Neuronal stem cell (in vitro differentiated cells): ENCODE measurements around the gene C18orf63.

Experiments
- DNase-seq: peaks from one replicate; pipeline ENCODE4 v3.0.0-alpha.2; 2013; ENCODE audit warnings: low spot score
- H2AFZ ChIP-seq: one replicate; pipeline ENCODE4 v1.6.1; 2013; ENCODE audit warnings: mild to moderate bottlenecking, low read length, inconsistent platforms
- H2AK5ac ChIP-seq: 2 replicates; pipeline ENCODE4 v1.6.1; 2013; ENCODE audit warnings: low read depth, mild to moderate bottlenecking, inconsistent platforms, low read length, moderate library complexity, mixed read lengths
- H2BK120ac ChIP-seq: 2 replicates; pipeline ENCODE4 v1.6.1; 2013; ENCODE audit warnings: low read depth, mild to moderate bottlenecking, inconsistent platforms, low read length, moderate library complexity, mixed read lengths
- H2BK12ac ChIP-seq: one replicate; pipeline ENCODE4 v1.6.1; 2013; ENCODE audit warnings: low read length, inconsistent platforms
- H2BK15ac ChIP-seq: 2 replicates; pipeline ENCODE4 v1.6.1; 2013; ENCODE audit warnings: mild to moderate bottlenecking, low read length, inconsistent platforms, mixed read lengths
- H2BK5ac ChIP-seq: one replicate; pipeline ENCODE4 v1.6.1; 2013; ENCODE audit warnings: inconsistent platforms, mild to moderate bottlenecking, low read length, moderate library complexity
- H3K14ac ChIP-seq: one replicate; pipeline ENCODE4 v1.6.1; 2013; ENCODE audit warnings: low read length, inconsistent platforms
- H3K18ac ChIP-seq: 2 replicates; pipeline ENCODE4 v1.6.1; 2013; ENCODE audit warnings: low read length, inconsistent platforms
- H3K23ac ChIP-seq: 2 replicates; pipeline ENCODE4 v1.6.1; 2013; ENCODE audit warnings: low read depth, mild to moderate bottlenecking, mixed read lengths, low read length, inconsistent platforms; ENCODE audit not compliant: poor library complexity
- H3K27ac ChIP-seq: replicated peaks from 3 replicates; pipeline ENCODE4 v1.5.1; 2013; ENCODE audit warnings: low read length, inconsistent platforms
- H3K27me3 ChIP-seq, 3 experiments: 2 replicates each; pipeline ENCODE4 v1.6.1; 2013; ENCODE audit warnings: low read length in 3 of 3, mild to moderate bottlenecking in 2 of 3, inconsistent platforms in 1 of 3, low read depth in 1 of 3, mixed read lengths in 1 of 3, moderate library complexity in 1 of 3; ENCODE audit not compliant: control insufficient read depth in 3 of 3, insufficient read depth in 3 of 3
- H3K36me3 ChIP-seq, 2 donors: replicated peaks in 1 of 2; 2 replicates each; pipeline ENCODE4 v1.6.1; 2013; ENCODE audit warnings: low read length in 2 of 2; ENCODE audit not compliant: control insufficient read depth in 2 of 2, insufficient read depth in 2 of 2
- H3K4ac ChIP-seq: 2 replicates; pipeline ENCODE4 v1.6.1; 2013; ENCODE audit warnings: inconsistent platforms, mild to moderate bottlenecking, low read length, moderate library complexity
- H3K4me1 ChIP-seq, 2 donors: 1 replicate in 1 of 2; 2 replicates in 1 of 2; pipeline ENCODE4 v1.6.1; 2013; ENCODE audit warnings: low read length in 2 of 2, low read depth in 1 of 2; ENCODE audit not compliant: control insufficient read depth in 2 of 2, insufficient read depth in 1 of 2
- H3K4me2 ChIP-seq: one replicate; pipeline ENCODE4 v1.6.1; 2013; ENCODE audit warnings: mild to moderate bottlenecking, low read length, inconsistent platforms; ENCODE audit not compliant: insufficient read depth, poor library complexity, severe bottlenecking
- H3K4me3 ChIP-seq, 2 donors: 2 replicates each; pipeline ENCODE4 v1.5.1; 2013; ENCODE audit warnings: low read length in 2 of 2, mild to moderate bottlenecking in 2 of 2, inconsistent platforms in 1 of 2, moderate library complexity in 1 of 2
- H3K79me1 ChIP-seq: one replicate; pipeline ENCODE4 v1.6.1; 2013; ENCODE audit warnings: low read depth, mild to moderate bottlenecking, inconsistent platforms, low read length, moderate library complexity
- H3K9ac ChIP-seq: one replicate; pipeline ENCODE4 v1.6.1; 2013; ENCODE audit warnings: mild to moderate bottlenecking, low read depth, low read length, inconsistent platforms; ENCODE audit not compliant: poor library complexity
- H3K9me3 ChIP-seq, 2 donors: replicated peaks in 1 of 2; 2 replicates each; pipeline versions ENCODE3 to v1.6.1; 2013; ENCODE audit warnings: low read length in 2 of 2, mild to moderate bottlenecking in 2 of 2, inconsistent platforms in 1 of 2, low read depth in 1 of 2, mixed read lengths in 1 of 2, moderate library complexity in 1 of 2; ENCODE audit not compliant: control insufficient read depth in 2 of 2, insufficient read depth in 1 of 2
- H4K8ac ChIP-seq: one replicate; pipeline ENCODE4 v1.6.1; 2013; ENCODE audit warnings: low read depth, mild to moderate bottlenecking, inconsistent platforms, low read length, moderate library complexity
- H4K91ac ChIP-seq: one replicate; pipeline ENCODE4 v1.6.1; 2013; ENCODE audit warnings: low read length, low read depth, mild to moderate bottlenecking, inconsistent platforms; ENCODE audit not compliant: poor library complexity
- WGBS, 2 donors: extraction: QIAGEN DNeasy Blood & Tissue Kit; methylation state at CpG; one replicate each; pipeline ENCODE4 v1.1.7; 2013; ENCODE audit warnings: missing lambda C conversion rate in 2 of 2, mixed read lengths in 1 of 2; ENCODE audit not compliant: insufficient read length in 2 of 2, insufficient replicate concordance in 1 of 2; ENCODE audit errors: extremely low coverage in 2 of 2; 5-methylcytosine and 5-hydroxymethylcytosine counted together

Gene C18orf63

DNA sequence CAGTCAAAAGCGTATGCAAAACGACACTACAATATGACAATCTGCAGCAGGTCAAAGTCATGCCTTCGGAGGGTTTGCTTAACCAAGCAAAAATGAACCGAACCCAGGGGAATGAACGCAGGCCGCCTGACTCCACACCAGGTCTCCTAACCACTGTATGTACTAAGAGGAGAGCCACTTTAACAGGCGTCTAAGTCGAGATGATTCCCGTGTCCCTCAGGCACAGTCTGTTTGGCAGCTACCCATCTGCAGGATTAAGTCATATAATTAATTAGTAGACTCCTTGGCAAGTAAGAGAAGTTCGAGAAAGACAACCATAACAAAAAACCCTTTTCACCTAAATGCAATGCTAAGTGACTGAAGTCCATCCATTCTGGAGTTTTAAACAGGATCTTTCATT lies 39.0 kb upstream of the C18orf63 start:
- Histone ChIP-seq H3K36me3 (no peaks in the 10 kb centered on the region), H3K4me2 (no peak overlapping the region), H4K8ac (no peak overlapping the region), H3K9me3 (no peaks in the 10 kb centered on the region), H4K91ac (no peak overlapping the region), H3K4me1 (peaks cover 9 to 11% of the 10 kb centered on the region in 2 donors), H2BK15ac (no peak overlapping the region), H3K4ac (no peak overlapping the region), H2BK120ac (no peak overlapping the region), H2BK12ac (no peak overlapping the region), H3K27me3 (no peaks in the 10 kb centered on the region), H2AK5ac (no peak overlapping the region), H2BK5ac (no peak overlapping the region), H3K4me3 (no peak overlapping the region), H3K9ac (no peak overlapping the region), H3K79me1 (no peaks in the 10 kb centered on the region), H2AFZ (no peak overlapping the region), H3K14ac (no peak overlapping the region), H3K23ac (no peak overlapping the region), H3K27ac (no peak overlapping the region), H3K18ac (no peak overlapping the region)
- no peak for DNase-seq
- WGBS, 2 donors: no CpG with 5 or more reads among the region's 10 CpGs

DNA sequence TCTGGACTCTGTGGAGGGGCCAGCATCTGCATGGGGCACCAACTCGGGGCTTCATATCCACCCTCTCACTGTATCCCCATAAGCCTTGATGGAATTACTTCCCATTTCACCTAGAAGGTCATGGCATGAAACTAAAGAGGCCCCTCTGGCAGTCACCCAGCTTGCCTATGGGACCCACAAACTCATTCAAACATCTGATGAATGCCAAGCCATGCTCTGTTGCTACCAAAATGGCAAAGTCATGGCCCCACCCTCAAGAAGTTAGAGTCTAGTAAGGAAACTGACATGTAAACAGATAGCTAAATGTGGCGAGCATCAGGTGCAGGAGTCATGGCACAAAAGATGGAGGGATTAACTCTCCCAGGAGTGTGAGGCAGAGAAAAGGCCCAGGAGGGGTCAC lies 38.3 kb upstream of the C18orf63 start:
- peaks cover 14 to 17% of the 10 kb centered on the region in 2 donors for H3K4me1 ChIP-seq
- H3K79me1 ChIP-seq: no peaks in the 10 kb centered on the region
- H2AK5ac ChIP-seq: no peak overlapping the region
- H4K8ac ChIP-seq: no peak overlapping the region
- H3K36me3 ChIP-seq: no peaks in the 10 kb centered on the region
- H2BK5ac ChIP-seq: no peak overlapping the region
- no peak for DNase-seq
- no peak overlapping the region for H3K4me3 ChIP-seq
- H3K27ac ChIP-seq: no peak overlapping the region
- no peak overlapping the region for H3K9ac ChIP-seq
- H3K14ac ChIP-seq: no peak overlapping the region
- no peak overlapping the region for H2AFZ ChIP-seq
- H4K91ac ChIP-seq: no peak overlapping the region
- H2BK15ac ChIP-seq: no peak overlapping the region
- no peak overlapping the region for H2BK12ac ChIP-seq
- no peaks in the 10 kb centered on the region for H3K27me3 ChIP-seq
- H3K4ac ChIP-seq: no peak overlapping the region
- H2BK120ac ChIP-seq: no peak overlapping the region
- H3K9me3 ChIP-seq: no peaks in the 10 kb centered on the region
- H3K23ac ChIP-seq: no peak overlapping the region
- H3K4me2 ChIP-seq: no peak overlapping the region
- no CpG with 5 or more reads among the region's 2 CpGs for WGBS, 2 donors
- H3K18ac ChIP-seq: no peak overlapping the region

DNA sequence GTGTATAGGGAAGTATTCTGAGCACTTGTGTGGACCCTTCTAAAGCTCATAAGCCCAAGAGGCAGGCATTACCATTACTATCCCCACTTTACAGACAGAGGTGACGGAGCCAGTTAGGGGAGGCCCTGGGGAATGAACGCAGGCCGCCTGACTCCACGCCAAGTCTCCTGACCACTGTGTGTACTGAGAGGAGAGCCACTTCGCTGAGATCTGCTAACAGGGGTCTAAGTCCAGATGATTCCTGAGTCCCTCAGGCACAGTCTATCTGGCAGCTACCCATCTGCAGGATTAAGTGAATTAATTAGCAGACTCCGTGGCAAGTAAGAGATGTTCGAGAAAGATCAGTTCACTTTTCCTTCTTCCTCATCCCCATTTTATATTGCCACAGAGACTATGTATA lies 37.6 kb upstream of the C18orf63 start:
- Histone ChIP-seq H3K27me3 (no peaks in the 10 kb centered on the region), H3K4me2 (no peak overlapping the region), H3K4ac (no peak overlapping the region), H2BK5ac (no peak overlapping the region), H3K27ac (no peak overlapping the region), H3K79me1 (no peaks in the 10 kb centered on the region), H3K23ac (no peak overlapping the region), H3K36me3 (no peaks in the 10 kb centered on the region), H4K91ac (no peak overlapping the region), H3K4me3 (no peak overlapping the region), H2BK12ac (no peak overlapping the region), H3K9me3 (no peaks in the 10 kb centered on the region), H2AK5ac (no peak overlapping the region), H2BK15ac (no peak overlapping the region), H3K9ac (no peak overlapping the region), H2AFZ (no peak overlapping the region), H3K18ac (no peak overlapping the region), H4K8ac (no peak overlapping the region), H2BK120ac (no peak overlapping the region), H3K14ac (no peak overlapping the region), H3K4me1 (peaks cover 14 to 22% of the 10 kb centered on the region in 2 donors)
- WGBS, 2 donors: no CpG with 5 or more reads among the region's 7 CpGs
- DNase-seq: no peak

DNA sequence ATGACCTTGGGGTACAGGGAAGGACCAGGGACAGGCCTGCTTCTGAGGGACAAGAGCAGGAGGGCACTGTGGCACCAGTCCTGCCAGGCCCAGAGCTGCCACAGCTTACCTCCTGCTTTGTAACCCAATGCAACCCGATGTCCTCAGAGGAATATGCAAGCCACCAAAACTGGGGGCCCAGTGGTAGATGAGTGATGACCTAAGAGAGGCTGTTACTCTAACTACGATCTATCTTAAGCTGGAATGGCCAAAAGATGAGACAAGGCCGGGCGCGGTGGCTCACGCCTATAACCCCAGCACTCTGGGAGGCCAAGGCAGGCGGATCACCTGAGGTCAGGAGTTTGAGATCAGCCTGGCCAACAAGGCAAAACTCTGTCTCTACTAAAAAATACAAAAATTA lies 36.7 kb upstream of the C18orf63 start:
- no peak overlapping the region for H2AFZ ChIP-seq
- H4K91ac ChIP-seq: no peak overlapping the region
- no peak for DNase-seq
- H3K4me3 ChIP-seq: no peak overlapping the region
- H3K36me3 ChIP-seq: no peaks in the 10 kb centered on the region
- H3K27ac ChIP-seq: no peak overlapping the region
- H3K4ac ChIP-seq: no peak overlapping the region
- no CpG with 5 or more reads among the region's 7 CpGs for WGBS, 2 donors
- no peak overlapping the region for H2BK15ac ChIP-seq
- H2BK120ac ChIP-seq: no peak overlapping the region
- H3K9me3 ChIP-seq: no peaks in the 10 kb centered on the region
- H2BK5ac ChIP-seq: no peak overlapping the region
- H2BK12ac ChIP-seq: no peak overlapping the region
- H3K27me3 ChIP-seq: no peaks in the 10 kb centered on the region
- no peak overlapping the region for H3K18ac ChIP-seq
- H3K4me1 ChIP-seq: peaks cover 14 to 25% of the 10 kb centered on the region in 2 donors
- H2AK5ac ChIP-seq: no peak overlapping the region
- H3K14ac ChIP-seq: no peak overlapping the region
- H3K9ac ChIP-seq: no peak overlapping the region
- no peak overlapping the region for H3K4me2 ChIP-seq
- H3K79me1 ChIP-seq: no peaks in the 10 kb centered on the region
- H3K23ac ChIP-seq: no peak overlapping the region
- H4K8ac ChIP-seq: no peak overlapping the region
